ENCODE results near the gene SEMA3D. TPM values are rescaled to one million over a fixed set of nuclear protein-coding genes. Genes with fewer than 3 reads are reported as not detected.

The SEMA3D gene
- total and polyA plus RNA-seq, 9 of the 15 experiments (the other 6 are each of a cell fraction or from before 2014, with no cell fraction given) = 0.01 to 0.10 (median 0.04) TPM; not detected in 1

DNA sequence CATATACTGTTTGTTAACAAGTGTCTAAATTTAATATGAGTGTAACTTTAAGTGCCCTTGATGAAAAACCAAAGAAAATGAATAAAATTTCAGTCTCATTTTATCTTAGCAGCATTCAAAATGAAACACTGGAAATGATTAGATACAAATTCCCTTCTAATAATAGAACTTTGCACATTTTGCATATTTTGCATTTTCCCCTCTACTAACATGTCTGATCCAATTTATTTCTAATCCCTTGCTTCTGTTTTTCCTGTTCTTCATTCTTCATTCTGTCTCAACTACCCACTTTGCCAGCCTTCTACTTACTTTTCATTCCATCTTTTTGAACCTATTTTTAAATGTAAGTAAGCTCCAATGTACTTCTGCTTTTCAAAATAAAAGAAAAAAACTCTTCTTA lies 42.7 kb upstream of the SEMA3D start:
- CTCF ChIA-PET (ENCODE audit: low intra/inter-chr PET ratio) = no interaction called here
- TF ChIP-seq RB1 (IDR thresholded peaks at IDR 0.05; ENCODE audit: low read depth) = no peak
- TF ChIP-seq NCOR1 (IDR thresholded peaks at IDR 0.05) = no peak
- TF ChIP-seq, protein P1, sequence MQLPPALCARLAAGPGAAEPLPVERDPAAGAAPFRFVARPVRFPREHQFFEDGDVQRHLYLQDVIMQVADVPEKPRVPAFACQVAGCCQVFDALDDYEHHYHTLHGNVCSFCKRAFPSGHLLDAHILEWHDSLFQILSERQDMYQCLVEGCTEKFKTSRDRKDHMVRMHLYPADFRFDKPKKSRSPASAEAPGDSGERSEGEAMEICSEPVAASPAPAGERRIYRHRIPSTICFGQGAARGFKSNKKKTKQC (CRISPR knock-in tag; IDR thresholded peaks at IDR 0.05) = no peak
- TF ChIP-seq ZNF79 (CRISPR knock-in tag; IDR thresholded peaks at IDR 0.05; ENCODE audit: low read depth) = no peak
- TF ChIP-seq MIER1 (IDR thresholded peaks at IDR 0.05; ENCODE audit: low read depth) = no peak
- no peak for TF ChIP-seq TAF9B (IDR thresholded peaks at IDR 0.05; ENCODE audit: partially characterized antibody)
- TF ChIP-seq GTF2A2 (tag; IDR thresholded peaks at IDR 0.05) = no peak
- no peak for TF ChIP-seq SMARCB1 (IDR thresholded peaks at IDR 0.05; ENCODE audit: insufficient read length, low read depth)
- no peak for TF ChIP-seq SIX5 (IDR thresholded peaks at IDR 0.05; ENCODE audit: borderline replicate concordance in 1 of 2, insufficient read depth in 1 of 2, low read depth in 1 of 2, low read length in 2 of 2)
- TF ChIP-seq, protein P2, sequence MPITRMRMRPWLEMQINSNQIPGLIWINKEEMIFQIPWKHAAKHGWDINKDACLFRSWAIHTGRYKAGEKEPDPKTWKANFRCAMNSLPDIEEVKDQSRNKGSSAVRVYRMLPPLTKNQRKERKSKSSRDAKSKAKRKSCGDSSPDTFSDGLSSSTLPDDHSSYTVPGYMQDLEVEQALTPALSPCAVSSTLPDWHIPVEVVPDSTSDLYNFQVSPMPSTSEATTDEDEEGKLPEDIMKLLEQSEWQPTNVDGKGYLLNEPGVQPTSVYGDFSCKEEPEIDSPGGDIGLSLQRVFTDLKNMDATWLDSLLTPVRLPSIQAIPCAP (CRISPR knock-in tag; IDR thresholded peaks at IDR 0.05; ENCODE audit: borderline replicate concordance) = no peak
- no peak for TF ChIP-seq SAP30 (IDR thresholded peaks at IDR 0.05; ENCODE audit: borderline replicate concordance, insufficient read depth, low read depth, low read length, poor library complexity, severe bottlenecking)
- TF ChIP-seq NR1H2 (CRISPR knock-in tag; IDR thresholded peaks at IDR 0.05) = no peak
- TF ChIP-seq, protein P3, sequence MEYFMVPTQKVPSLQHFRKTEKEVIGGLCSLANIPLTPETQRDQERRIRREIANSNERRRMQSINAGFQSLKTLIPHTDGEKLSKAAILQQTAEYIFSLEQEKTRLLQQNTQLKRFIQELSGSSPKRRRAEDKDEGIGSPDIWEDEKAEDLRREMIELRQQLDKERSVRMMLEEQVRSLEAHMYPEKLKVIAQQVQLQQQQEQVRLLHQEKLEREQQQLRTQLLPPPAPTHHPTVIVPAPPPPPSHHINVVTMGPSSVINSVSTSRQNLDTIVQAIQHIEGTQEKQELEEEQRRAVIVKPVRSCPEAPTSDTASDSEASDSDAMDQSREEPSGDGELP (CRISPR knock-in tag; IDR thresholded peaks at IDR 0.05; ENCODE audit: borderline replicate concordance) = no peak
- H3K9me3 ChIP-seq (replicated peaks; ENCODE audit: control insufficient read depth, insufficient read depth, low read depth, low read length) = no peaks in the 10 kb centered on the region
- intact Hi-C loops (cut with micrococcal nuclease) (no loop called here), in situ Hi-C loops (cut with MboI) (no loop called here)
- DNase-seq (ENCODE audit: extremely low read depth in 1 of 4, low spot score in 3 of 4) (no peak), FAIRE-seq (no peak), ATAC-seq (no peak)
- no peak overlapping the region for H3K27ac ChIP-seq (ENCODE audit: extremely low read depth, low read depth, low read length)
- no peaks in the 10 kb centered on the region for H3K4me1 ChIP-seq (replicated peaks in 1 of 2; ENCODE audit: control insufficient read depth in 2 of 2, insufficient read depth in 2 of 2, low read length in 2 of 2)
- H4K20me1 ChIP-seq (replicated peaks; ENCODE audit: control insufficient read depth, insufficient read depth, low read length) = no peaks in the 10 kb centered on the region
- H3K4me3 ChIP-seq = no peak overlapping the region
- no peaks in the 10 kb centered on the region for H3K27me3 ChIP-seq (ENCODE audit: control insufficient read depth in 2 of 2, insufficient read depth in 2 of 2, low read length in 2 of 2)
- no peaks in the 10 kb centered on the region for H3K9me1 ChIP-seq (ENCODE audit: control insufficient read depth, insufficient read depth, low read length)
- H3K79me2 ChIP-seq (ENCODE audit: control insufficient read depth, insufficient read depth, low read length) = no peaks in the 10 kb centered on the region
- BruUV-seq (replicated peaks) = no TSS peak
- no peak overlapping the region for H2AFZ ChIP-seq (ENCODE audit: low read depth, low read length)
- no peak overlapping the region for H3K9ac ChIP-seq (ENCODE audit: insufficient read depth in 1 of 2, low read depth in 2 of 2, low read length in 2 of 2)
- no peak overlapping the region for H3K4me2 ChIP-seq (ENCODE audit: insufficient read depth, low read length)
- POLR2A ChIA-PET = no interaction called here
- no peaks in the 10 kb centered on the region for H3K36me3 ChIP-seq (ENCODE audit: control insufficient read depth, insufficient read depth, low read length)

Data from K562 (cell line).